ENCODE measurements around the gene RAB3GAP1. TPM values are rescaled to one million over a fixed set of nuclear protein-coding genes. Genes with fewer than 3 reads are reported as not detected.

The RAB3GAP1 gene
- polyA plus RNA-seq, 1 donor, result 36.7 TPM

- no peak for DNase-seq
Observed at GRCh38 chr2:135164431-135164830, 112.3 kb downstream of the RAB3GAP1 start.

GRCh38 chr2:135167273-135167672 is 115.2 kb downstream of the RAB3GAP1 start:
- DNase-seq, result no peak

GRCh38 chr2:135168204-135168856 is 116.2 kb downstream of the RAB3GAP1 start:
- no peak for DNase-seq

- DNase-seq, result no peak
Observed at GRCh38 chr2:135169900-135170753, 118.0 kb downstream of the RAB3GAP1 start.

- no peak for DNase-seq
Observed at GRCh38 chr2:135174049-135174809, 122.1 kb downstream of the RAB3GAP1 start.

- no peak for DNase-seq
Observed at GRCh38 chr2:135174810-135175093, 122.7 kb downstream of the RAB3GAP1 start.

- no peak for DNase-seq
Observed at GRCh38 chr2:135175177-135175576, 123.1 kb downstream of the RAB3GAP1 start.

GRCh38 chr2:135179689-135180088 is 127.6 kb downstream of the RAB3GAP1 start:
- DNase-seq, result no peak

- no peak for DNase-seq
Observed at GRCh38 chr2:135182190-135182589, 130.1 kb downstream of the RAB3GAP1 start.

- no peak for DNase-seq
Observed at GRCh38 chr2:135182601-135183000, 130.5 kb downstream of the RAB3GAP1 start.

GRCh38 chr2:135183822-135184221 is 131.7 kb downstream of the RAB3GAP1 start:
- no peak for DNase-seq

- DNase-seq, result no peak
Observed at GRCh38 chr2:135186054-135186453, 134.0 kb downstream of the RAB3GAP1 start.

- DNase-seq, result no peak
Observed at GRCh38 chr2:135187270-135187669, 135.2 kb downstream of the RAB3GAP1 start.

- DNase-seq, result no peak
Observed at GRCh38 chr2:135189148-135189547, 137.1 kb downstream of the RAB3GAP1 start.

GRCh38 chr2:135190799-135191198 is 138.7 kb downstream of the RAB3GAP1 start:
- no peak for DNase-seq

GRCh38 chr2:135198481-135198880 is 146.4 kb downstream of the RAB3GAP1 start:
- no peak for DNase-seq

GRCh38 chr2:135202751-135203150 is 150.7 kb downstream of the RAB3GAP1 start:
- no peak for DNase-seq

GRCh38 chr2:135203944-135204343 is 151.9 kb downstream of the RAB3GAP1 start:
- DNase-seq, result no peak

- no peak for DNase-seq
Observed at GRCh38 chr2:135208016-135208415, 155.9 kb downstream of the RAB3GAP1 start.

GRCh38 chr2:135212757-135213156 is 160.7 kb downstream of the RAB3GAP1 start:
- no peak for DNase-seq

- no peak for DNase-seq
Observed at GRCh38 chr2:135218426-135218825, 166.3 kb downstream of the RAB3GAP1 start.

- DNase-seq, result no peak
Observed at GRCh38 chr2:135219226-135219625, 167.1 kb downstream of the RAB3GAP1 start.

All from hindlimb muscle (tissue), 1 donor.